NCI-H748 (cell line): Measurements from ENCODE around the gene INO80D.
"Not testable (repeated sequence)": the region's sequence is repeated elsewhere in the genome, so short reads cannot be mapped to it uniquely, and the experiment has no call there.

Experiments used
- DNase-seq: peaks from one replicate; lab custom pipeline; 2025; ENCODE audit not compliant: unreplicated experiment; lab: John Stamatoyannopoulos, UW

Gene INO80D

GRCh38 chr2:206085742-206086445 lies at the start of gene INO80D:
Gene INO80D (minus strand): TSS chr2:206086174. CDS start chr2:206063016, 23,158 bp downstream.
- peak; percentile 84 for DNase-seq

- no peak for DNase-seq
Observed at GRCh38 chr2:206127656-206128055, 41.7 kb upstream of the INO80D start.

GRCh38 chr2:206125901-206126300 lies 39.9 kb upstream of the INO80D start:
- no peak for DNase-seq

GRCh38 chr2:206122569-206122968 lies 36.6 kb upstream of the INO80D start:
- DNase-seq: not testable (repeated sequence)

- DNase-seq: no peak
Observed at GRCh38 chr2:206116278-206116677, 30.3 kb upstream of the INO80D start.

- DNase-seq: no peak
Observed at GRCh38 chr2:206115026-206115578, 29.1 kb upstream of the INO80D start.

GRCh38 chr2:206112846-206113547 lies 27.0 kb upstream of the INO80D start:
- DNase-seq: no peak

GRCh38 chr2:206112108-206112507 lies 26.1 kb upstream of the INO80D start:
- DNase-seq: no peak

- DNase-seq: no peak
Observed at GRCh38 chr2:206108713-206109112, 22.7 kb upstream of the INO80D start.

GRCh38 chr2:206105541-206105940 lies 19.6 kb upstream of the INO80D start:
- DNase-seq: no peak

GRCh38 chr2:206105038-206105437 lies 19.1 kb upstream of the INO80D start:
- DNase-seq: no peak

- DNase-seq: not testable (repeated sequence)
Observed at GRCh38 chr2:206098872-206099271, 12.9 kb upstream of the INO80D start.

GRCh38 chr2:206098471-206098870 lies 12.5 kb upstream of the INO80D start:
- DNase-seq: no peak

- no peak for DNase-seq
Observed at GRCh38 chr2:206096876-206097275, 10.9 kb upstream of the INO80D start.

- DNase-seq: no peak
Observed at GRCh38 chr2:206095536-206096332, 9.8 kb upstream of the INO80D start.

GRCh38 chr2:206092297-206092696 lies 6.3 kb upstream of the INO80D start:
- no peak for DNase-seq

GRCh38 chr2:206088248-206088647 lies 2.3 kb upstream of the INO80D start:
- DNase-seq: no peak

- DNase-seq: peak; percentile 39
Observed at GRCh38 chr2:206086716-206087350, 859 bp upstream of the INO80D start.

GRCh38 chr2:206084870-206085741 lies 868 bp downstream of the INO80D start:
- peak; percentile 42 for DNase-seq

GRCh38 chr2:206084439-206084869 lies 1.5 kb downstream of the INO80D start:
- DNase-seq: peak; percentile 76
